MM.1S (cell line): ENCODE data around the gene FBN3.

Experiments
- EZH2 ChIP-seq: fragments of 300-600 bp; sonication (generic); optimal IDR thresholded peaks from 2 replicates; pipeline ENCODE3; 2017; ENCODE audit warnings: low read depth, mild to moderate bottlenecking, antibody characterized with exemption, low read length, mixed read lengths
- TF ChIP-seq, protein P1 (sequence below): fragments of 300-600 bp; sonication (generic); IDR thresholded peaks from 2 replicates; pipeline ENCODE4 v1.5.1; 2016; ENCODE audit warnings: antibody characterized with exemption, low read length, mixed read lengths

DNA sequence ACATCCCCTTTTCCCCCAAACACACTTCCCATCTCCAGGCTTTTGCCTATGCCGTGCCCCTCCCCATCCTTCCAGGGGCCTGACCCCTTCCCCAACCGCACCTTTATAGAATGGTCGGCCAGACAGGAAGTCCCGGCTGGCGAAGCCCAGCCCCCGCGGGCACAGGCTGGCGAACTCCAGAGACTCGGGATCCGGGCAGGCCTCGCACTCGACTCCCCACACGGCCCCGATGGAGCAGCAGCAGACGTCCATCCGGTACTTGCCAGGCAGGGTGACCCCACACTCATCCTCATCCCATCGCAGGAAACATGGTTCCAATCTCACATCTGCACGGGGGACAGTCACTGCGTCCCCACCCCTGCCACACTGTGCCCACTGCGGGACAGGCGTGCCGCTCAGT is 25.7 kb downstream of the FBN3 start:
- TF ChIP-seq, protein P1, sequence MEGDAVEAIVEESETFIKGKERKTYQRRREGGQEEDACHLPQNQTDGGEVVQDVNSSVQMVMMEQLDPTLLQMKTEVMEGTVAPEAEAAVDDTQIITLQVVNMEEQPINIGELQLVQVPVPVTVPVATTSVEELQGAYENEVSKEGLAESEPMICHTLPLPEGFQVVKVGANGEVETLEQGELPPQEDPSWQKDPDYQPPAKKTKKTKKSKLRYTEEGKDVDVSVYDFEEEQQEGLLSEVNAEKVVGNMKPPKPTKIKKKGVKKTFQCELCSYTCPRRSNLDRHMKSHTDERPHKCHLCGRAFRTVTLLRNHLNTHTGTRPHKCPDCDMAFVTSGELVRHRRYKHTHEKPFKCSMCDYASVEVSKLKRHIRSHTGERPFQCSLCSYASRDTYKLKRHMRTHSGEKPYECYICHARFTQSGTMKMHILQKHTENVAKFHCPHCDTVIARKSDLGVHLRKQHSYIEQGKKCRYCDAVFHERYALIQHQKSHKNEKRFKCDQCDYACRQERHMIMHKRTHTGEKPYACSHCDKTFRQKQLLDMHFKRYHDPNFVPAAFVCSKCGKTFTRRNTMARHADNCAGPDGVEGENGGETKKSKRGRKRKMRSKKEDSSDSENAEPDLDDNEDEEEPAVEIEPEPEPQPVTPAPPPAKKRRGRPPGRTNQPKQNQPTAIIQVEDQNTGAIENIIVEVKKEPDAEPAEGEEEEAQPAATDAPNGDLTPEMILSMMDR, result no peak
- TF ChIP-seq EZH2, result no peak
